A549 (cell line): Measurements from ENCODE around the gene FGFR3.

ENCODE experiments used
- CBX8 ChIP-seq: fragments of 200-600 bp; sonication (generic); IDR thresholded peaks from 2 replicates; pipeline ENCODE4 v1.6.1; 2016
- CEBPB ChIP-seq, 2 experiments: fragments of >200 bp in 1 of 2; sonication (Bioruptor Twin) in 1 of 2; formaldehyde crosslinking in 1 of 2; IDR thresholded peaks; 2 replicates each; pipeline ENCODE4 v1.6.1; 2012 to 2016
- CTCF ChIP-seq: fragments of >200 bp; sonication (Bioruptor Twin); formaldehyde crosslinking; IDR thresholded peaks from 3 replicates; pipeline ENCODE4 v1.5.1; 2016
- ELK1 ChIP-seq: fragments of 150-350 bp; IDR thresholded peaks from 2 replicates; pipeline ENCODE4 v1.6.1; 2014; ENCODE audit warnings: low read depth, mild to moderate bottlenecking, low read length
- FOSL2 ChIP-seq, 2 experiments: fragments of 450-650 bp in 1 of 2; fragments of >200 bp in 1 of 2; sonication (Bioruptor Twin) in 1 of 2; formaldehyde crosslinking; IDR thresholded peaks; 2 replicates each; pipeline versions ENCODE4 v1.5.0 to v1.6.1; 2016 to 2020; ENCODE audit warnings: mild to moderate bottlenecking in 1 of 2, moderate library complexity in 1 of 2
- HEYL ChIP-seq: fragments of 250-450 bp; sonication (Bioruptor Pico); IDR thresholded peaks from 2 replicates; pipeline ENCODE4 v1.8.0; 2021; ENCODE audit warnings: mild to moderate bottlenecking, moderate library complexity
- HOXA7 ChIP-seq: fragments of 250-450 bp; sonication (Bioruptor Pico); IDR thresholded peaks from 2 replicates; pipeline ENCODE4 v1.5.0; 2020; ENCODE audit warnings: mild to moderate bottlenecking, moderate library complexity
- MYC ChIP-seq: IDR thresholded peaks from 2 replicates; pipeline ENCODE4 v1.6.1; 2012; ENCODE audit warnings: mild to moderate bottlenecking, inconsistent platforms, low read length, improper control_type of control experiment, borderline replicate concordance
- POLR2A ChIP-seq: IDR thresholded peaks from 2 replicates; pipeline ENCODE4 v1.6.1; 2012; ENCODE audit warnings: mild to moderate bottlenecking, low read length
- SREBF2 ChIP-seq: fragments of 450-650 bp; IDR thresholded peaks from 2 replicates; pipeline ENCODE4 v1.6.1; 2014; ENCODE audit warnings: mild to moderate bottlenecking, moderate library complexity
- USF2 ChIP-seq: fragments of 450-650 bp; IDR thresholded peaks from 2 replicates; pipeline ENCODE4 v1.6.1; 2014; ENCODE audit warnings: antibody characterized with exemption

GRCh38 chr4:1767061-1767769, 25.9 kb upstream of the FGFR3 start:
- TF ChIP-seq CTCF (no peak), POLR2A (no peak), HEYL (no peak), MYC (no peak), USF2 (no peak), CEBPB (IDR thresholded peaks at IDR 0.05) (no peak), ELK1 (no peak), HOXA7 (CRISPR knock-in tag) (no peak), FOSL2 (IDR thresholded peaks at IDR 0.05) (no peak), FOSL2 (CRISPR knock-in tag; IDR thresholded peaks at IDR 0.05) (no peak), SREBF2 (no peak), CBX8 (no peak)
